H9 (cell line): ENCODE measurements around the gene MYO1E. TPM values are rescaled to one million over a fixed set of nuclear protein-coding genes. Genes with fewer than 3 reads are reported as not detected.

ENCODE experiments used
- DNase-seq: peaks from one replicate; pipeline ENCODE4 v3.0.0-alpha.2; 2017
- H2AFZ ChIP-seq: one replicate; pipeline ENCODE4 v1.6.1; 2013; ENCODE audit warnings: mild to moderate bottlenecking, low read length, control low read depth, moderate library complexity
- H2AK5ac ChIP-seq: 2 replicates; pipeline ENCODE4 v1.6.1; 2013; ENCODE audit warnings: low read length, control low read depth, mixed read lengths; ENCODE audit not compliant: insufficient read length
- H2BK120ac ChIP-seq: one replicate; pipeline ENCODE4 v1.6.1; 2013; ENCODE audit warnings: low read depth, mild to moderate bottlenecking, low read length, control low read depth, inconsistent platforms; ENCODE audit not compliant: poor library complexity, severe bottlenecking
- H2BK12ac ChIP-seq: 2 replicates; pipeline ENCODE4 v1.6.1; 2013; ENCODE audit warnings: low read length, control low read depth, mixed read lengths, low read depth; ENCODE audit not compliant: insufficient read length
- H2BK15ac ChIP-seq: 2 replicates; pipeline ENCODE4 v1.6.1; 2013; ENCODE audit warnings: low read depth, low read length, control low read depth
- H2BK20ac ChIP-seq: one replicate; pipeline ENCODE4 v1.6.1; 2013; ENCODE audit warnings: low read depth, mild to moderate bottlenecking, low read length, control low read depth, inconsistent platforms; ENCODE audit not compliant: poor library complexity, severe bottlenecking
- H2BK5ac ChIP-seq: 2 replicates; pipeline ENCODE4 v1.6.1; 2013; ENCODE audit warnings: low read length, control low read depth, mixed read lengths; ENCODE audit not compliant: insufficient read length
- H3K14ac ChIP-seq: 2 replicates; pipeline ENCODE4 v1.6.1; 2013; ENCODE audit warnings: low read length, control low read depth; ENCODE audit not compliant: insufficient read depth
- H3K18ac ChIP-seq: 2 replicates; pipeline ENCODE4 v1.6.1; 2013; ENCODE audit warnings: low read depth, mild to moderate bottlenecking, mixed read lengths, low read length, control low read depth; ENCODE audit not compliant: insufficient read length
- H3K23ac ChIP-seq: 2 replicates; pipeline ENCODE4 v1.6.1; 2013; ENCODE audit warnings: low read length, control low read depth, mixed read lengths, low read depth; ENCODE audit not compliant: insufficient read length
- H3K23me2 ChIP-seq: 2 replicates; pipeline ENCODE4 v1.6.1; 2013; ENCODE audit warnings: low read depth, mild to moderate bottlenecking, mixed read lengths, low read length, control low read depth; ENCODE audit not compliant: insufficient read length, poor library complexity, severe bottlenecking
- H3K27ac ChIP-seq: 2 replicates; pipeline ENCODE4 v1.5.1; 2013; ENCODE audit warnings: low read length, control low read depth, mixed read lengths, low read depth; ENCODE audit not compliant: insufficient read length
- H3K27me3 ChIP-seq: 2 replicates; pipeline ENCODE4 v1.6.1; 2013; ENCODE audit warnings: low read length, control low read depth, inconsistent platforms; ENCODE audit not compliant: insufficient read depth
- H3K4ac ChIP-seq: 2 replicates; pipeline ENCODE4 v1.6.1; 2013; ENCODE audit warnings: low read depth, mild to moderate bottlenecking, control low read depth, inconsistent platforms, low read length, moderate library complexity
- H3K4me1 ChIP-seq: 2 replicates; pipeline ENCODE4 v1.6.1; 2013; ENCODE audit warnings: low read length, control low read depth, inconsistent platforms; ENCODE audit not compliant: insufficient read depth
- H3K4me2 ChIP-seq: 2 replicates; pipeline ENCODE4 v1.6.1; 2013; ENCODE audit warnings: low read length, control low read depth, mixed read lengths; ENCODE audit not compliant: insufficient read length, insufficient read depth
- H3K56ac ChIP-seq: 2 replicates; pipeline ENCODE4 v1.6.1; 2013; ENCODE audit warnings: low read depth, mild to moderate bottlenecking, mixed read lengths, low read length, control low read depth; ENCODE audit not compliant: insufficient read length
- H3K79me1 ChIP-seq: 2 replicates; pipeline ENCODE4 v1.6.1; 2013; ENCODE audit warnings: low read depth, mild to moderate bottlenecking, moderate library complexity, low read length, control low read depth, inconsistent platforms; ENCODE audit not compliant: insufficient read depth, poor library complexity, severe bottlenecking
- H3K79me2 ChIP-seq: 2 replicates; pipeline ENCODE4 v1.6.1; 2013; ENCODE audit warnings: low read length, control low read depth, inconsistent platforms; ENCODE audit not compliant: insufficient read depth
- H3K9ac ChIP-seq: 2 replicates; pipeline ENCODE4 v1.6.1; 2013; ENCODE audit warnings: low read length, control low read depth, mixed read lengths; ENCODE audit not compliant: insufficient read length; ENCODE audit errors: extremely low read depth
- H3K9me3 ChIP-seq: one replicate; pipeline ENCODE4 v1.6.1; 2013; ENCODE audit warnings: low read depth, low read length, inconsistent platforms; ENCODE audit not compliant: control insufficient read depth
- H3T11ph ChIP-seq: one replicate; pipeline ENCODE4 v1.6.1; 2013; ENCODE audit warnings: mild to moderate bottlenecking, low read length, control low read depth, inconsistent platforms
- H4K20me1 ChIP-seq: one replicate; pipeline ENCODE4 v1.6.1; 2013; ENCODE audit not compliant: control insufficient read depth, insufficient read length, insufficient read depth
- H4K5ac ChIP-seq: 2 replicates; pipeline ENCODE4 v1.6.1; 2013; ENCODE audit warnings: low read depth, mild to moderate bottlenecking, mixed read lengths, low read length, control low read depth; ENCODE audit not compliant: insufficient read length
- H4K8ac ChIP-seq: replicated peaks from 2 replicates; pipeline ENCODE4 v1.6.1; 2013; ENCODE audit warnings: low read length, control low read depth, mixed read lengths, low read depth; ENCODE audit not compliant: insufficient read length
- H4K91ac ChIP-seq: 2 replicates; pipeline ENCODE4 v1.6.1; 2013; ENCODE audit warnings: low read depth, mild to moderate bottlenecking, moderate library complexity, mixed read lengths, low read length, control low read depth; ENCODE audit not compliant: insufficient read length
- H3K27ac Mint-ChIP-seq, 3 experiments: 2 replicates in 2 of 3; 3 replicates in 1 of 3; pipeline ENCODE4 v1.8.0; 2020 to 2021; ENCODE audit warnings: mixed read lengths in 3 of 3, mild to moderate bottlenecking in 1 of 3, moderate library complexity in 1 of 3
- H3K27me3 Mint-ChIP-seq: 2 replicates; pipeline ENCODE4 v1.8.0; 2021; ENCODE audit warnings: low read depth, mild to moderate bottlenecking, moderate library complexity, mixed read lengths
- H3K36me3 Mint-ChIP-seq, 3 experiments: 2 replicates in 2 of 3; 3 replicates in 1 of 3; pipeline ENCODE4 v1.8.0; 2020 to 2021; ENCODE audit warnings: low read depth in 3 of 3, mixed read lengths in 3 of 3; ENCODE audit not compliant: insufficient read depth in 1 of 3
- H3K4me1 Mint-ChIP-seq, 2 experiments: 2 replicates each; pipeline ENCODE4 v1.8.0; 2020; ENCODE audit warnings: mixed read lengths in 2 of 2
- H3K4me3 Mint-ChIP-seq, 2 experiments: 2 replicates in 1 of 2; 3 replicates in 1 of 2; pipeline ENCODE4 v1.8.0; 2020 to 2021; ENCODE audit warnings: mild to moderate bottlenecking in 2 of 2, mixed read lengths in 2 of 2, moderate library complexity in 1 of 2
- H3K9me3 Mint-ChIP-seq, 2 experiments: 2 replicates in 1 of 2; 3 replicates in 1 of 2; pipeline ENCODE4 v1.8.0; 2020; ENCODE audit warnings: mild to moderate bottlenecking in 2 of 2, mixed read lengths in 2 of 2, moderate library complexity in 1 of 2
- WGBS: extraction: QIAGEN DNeasy Blood & Tissue Kit; methylation state at CpG from one replicate; pipeline ENCODE4 v1.1.7; 2013; ENCODE audit warnings: missing lambda C conversion rate, low lambda C conversion rate, mixed read lengths; ENCODE audit not compliant: insufficient read length; ENCODE audit errors: extremely low coverage; 5-methylcytosine and 5-hydroxymethylcytosine counted together
- total RNA-seq: library from RNA; stranded (reverse); gene quantifications from 2 replicates; pipeline ENCODE4 v1.2.1, GENCODE V29; 2021
- TF ChIP-seq, protein P1 (sequence below): fragments of 200-600 bp; sonication (generic); conservative IDR thresholded peaks from 3 replicates; pipeline ENCODE4 v1.8.0; 2021; ENCODE audit warnings: antibody characterized with exemption, mild to moderate bottlenecking

The MYO1E gene
- total RNA-seq, 1 experiment from 2014 or later, result 235 TPM

DNA sequence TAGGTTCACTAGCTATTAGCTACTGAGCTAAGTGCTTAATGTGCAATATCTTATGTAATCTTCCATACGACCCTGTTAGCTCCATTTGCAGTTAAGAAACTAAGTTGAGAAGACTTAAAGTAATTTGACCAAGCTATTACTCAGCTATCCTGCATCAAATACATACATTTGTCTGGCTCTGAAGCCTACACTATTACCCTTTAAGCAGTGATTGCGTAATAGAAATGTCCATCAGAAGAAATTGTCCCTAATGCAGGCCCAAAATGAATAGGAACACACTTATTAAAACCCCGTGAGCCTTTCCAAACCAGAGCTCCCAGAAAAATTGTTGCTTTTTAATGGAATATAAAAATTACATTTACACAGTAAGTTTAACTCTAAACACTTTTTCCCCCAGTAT, 5.3 kb upstream of the MYO1E start:
- H2BK120ac ChIP-seq, result no peak overlapping the region
- H4K5ac ChIP-seq, result no peak overlapping the region
- DNase-seq, result no peak
- no peak overlapping the region for H2BK15ac ChIP-seq
- no peak overlapping the region for H2BK12ac ChIP-seq
- H3K14ac ChIP-seq, result no peak overlapping the region
- H4K8ac ChIP-seq, result no peak overlapping the region
- no CpG with 5 or more reads among the region's 3 CpGs for WGBS
- H3K23ac ChIP-seq, result no peak overlapping the region
- H2BK5ac ChIP-seq, result no peak overlapping the region
- TF ChIP-seq, protein P1, sequence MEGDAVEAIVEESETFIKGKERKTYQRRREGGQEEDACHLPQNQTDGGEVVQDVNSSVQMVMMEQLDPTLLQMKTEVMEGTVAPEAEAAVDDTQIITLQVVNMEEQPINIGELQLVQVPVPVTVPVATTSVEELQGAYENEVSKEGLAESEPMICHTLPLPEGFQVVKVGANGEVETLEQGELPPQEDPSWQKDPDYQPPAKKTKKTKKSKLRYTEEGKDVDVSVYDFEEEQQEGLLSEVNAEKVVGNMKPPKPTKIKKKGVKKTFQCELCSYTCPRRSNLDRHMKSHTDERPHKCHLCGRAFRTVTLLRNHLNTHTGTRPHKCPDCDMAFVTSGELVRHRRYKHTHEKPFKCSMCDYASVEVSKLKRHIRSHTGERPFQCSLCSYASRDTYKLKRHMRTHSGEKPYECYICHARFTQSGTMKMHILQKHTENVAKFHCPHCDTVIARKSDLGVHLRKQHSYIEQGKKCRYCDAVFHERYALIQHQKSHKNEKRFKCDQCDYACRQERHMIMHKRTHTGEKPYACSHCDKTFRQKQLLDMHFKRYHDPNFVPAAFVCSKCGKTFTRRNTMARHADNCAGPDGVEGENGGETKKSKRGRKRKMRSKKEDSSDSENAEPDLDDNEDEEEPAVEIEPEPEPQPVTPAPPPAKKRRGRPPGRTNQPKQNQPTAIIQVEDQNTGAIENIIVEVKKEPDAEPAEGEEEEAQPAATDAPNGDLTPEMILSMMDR, result no peak
- H3K18ac ChIP-seq, result no peak overlapping the region
- no peak overlapping the region for H3K4ac ChIP-seq
- H3K27ac Mint-ChIP-seq, result no peak overlapping the region
- H3K79me1 ChIP-seq, result no peaks in the 10 kb centered on the region
- no peak overlapping the region for H3K9ac ChIP-seq
- H3K9me3 Mint-ChIP-seq, result no peaks in the 10 kb centered on the region
- peaks cover 0 to 13% (median 4%) of the 10 kb centered on the region in 3 experiments; a peak in 2 of 7 replicates for H3K36me3 Mint-ChIP-seq
- H4K20me1 ChIP-seq, result no peaks in the 10 kb centered on the region
- H2AK5ac ChIP-seq, result no peak overlapping the region
- H3K9me3 ChIP-seq, result no peaks in the 10 kb centered on the region
- no peak overlapping the region for H3K4me2 ChIP-seq
- no peaks in the 10 kb centered on the region for H3K27me3 ChIP-seq
- H3T11ph ChIP-seq, result no peak overlapping the region
- H3K4me1 Mint-ChIP-seq, result peaks cover 7 to 10% of the 10 kb centered on the region in 2 experiments
- no peak overlapping the region for H2BK20ac ChIP-seq
- no peaks in the 10 kb centered on the region; the same call in 1 of the 2 replicates for H3K27me3 Mint-ChIP-seq
- H4K91ac ChIP-seq, result no peak overlapping the region
- no peaks in the 10 kb centered on the region for H3K79me2 ChIP-seq
- H3K27ac ChIP-seq, result no peak overlapping the region
- no peak overlapping the region for H3K56ac ChIP-seq
- H3K4me3 Mint-ChIP-seq, result no peak overlapping the region
- H3K4me1 ChIP-seq, result no peaks in the 10 kb centered on the region
- H3K23me2 ChIP-seq, result peaks cover 5% of the 10 kb centered on the region
- no peak overlapping the region for H2AFZ ChIP-seq
